HEK293T (cell line): ENCODE measurements around the gene TBATA.

Source experiments
- CTCF ChIA-PET: fragments of 350-600 bp; formaldehyde crosslinking; extraction: SDS; loops from one replicate; lab custom pipeline; 2021; ENCODE audit warnings: antibody characterized with exemption, inconsistent platforms; lab: Yijun Ruan, JAX
- POLR2A ChIA-PET: fragments of 350-600 bp; formaldehyde crosslinking; extraction: SDS; loops from one replicate; lab custom pipeline; 2020; ENCODE audit warnings: antibody characterized with exemption, inconsistent platforms; lab: Yijun Ruan, JAX
- DNase-seq: peaks from one replicate; pipeline ENCODE4 v3.0.0; 2012; ENCODE audit warnings: mixed read lengths; ENCODE audit errors: extremely low spot score
- ARNT ChIP-seq: fragments of 450-650 bp; IDR thresholded peaks from 2 replicates; pipeline ENCODE4 v1.6.1; 2017; ENCODE audit warnings: mild to moderate bottlenecking
- BHLHE40 ChIP-seq: fragments of 450-650 bp; IDR thresholded peaks from 2 replicates; pipeline ENCODE4 v1.6.1; 2016; ENCODE audit warnings: mild to moderate bottlenecking, moderate library complexity, borderline replicate concordance
- CTBP1 ChIP-seq: fragments of 450-650 bp; IDR thresholded peaks from 2 replicates; pipeline ENCODE4 v1.6.1; 2016; ENCODE audit warnings: borderline replicate concordance
- ELF4 ChIP-seq: fragments of 450-650 bp; IDR thresholded peaks from 2 replicates; pipeline ENCODE4 v1.6.1; 2017; ENCODE audit warnings: antibody characterized with exemption
- FOXA1 ChIP-seq: fragments of 450-650 bp; IDR thresholded peaks from 2 replicates; pipeline ENCODE4 v1.6.1; 2016; ENCODE audit warnings: mild to moderate bottlenecking
- FOXK2 ChIP-seq: fragments of 450-650 bp; IDR thresholded peaks from 2 replicates; pipeline ENCODE4 v1.6.1; 2016; ENCODE audit warnings: mild to moderate bottlenecking
- FOXM1 ChIP-seq: fragments of 450-650 bp; IDR thresholded peaks from 2 replicates; pipeline ENCODE4 v1.6.1; 2017; ENCODE audit warnings: mild to moderate bottlenecking, borderline replicate concordance
- HDGF ChIP-seq: fragments of 450-650 bp; IDR thresholded peaks from 2 replicates; pipeline ENCODE4 v1.6.1; 2017; ENCODE audit warnings: antibody characterized with exemption, borderline replicate concordance
- L3MBTL2 ChIP-seq: fragments of 450-650 bp; conservative IDR thresholded peaks from 2 replicates; pipeline ENCODE4 v1.6.1; 2016; ENCODE audit warnings: mild to moderate bottlenecking
- LEF1 ChIP-seq: fragments of 450-650 bp; IDR thresholded peaks from 2 replicates; pipeline ENCODE4 v1.6.1; 2017; ENCODE audit warnings: mild to moderate bottlenecking, borderline replicate concordance
- NFRKB ChIP-seq: fragments of 450-650 bp; IDR thresholded peaks from 2 replicates; pipeline ENCODE4 v1.6.1; 2016; ENCODE audit warnings: mild to moderate bottlenecking, moderate library complexity
- PKNOX1 ChIP-seq: fragments of 450-650 bp; IDR thresholded peaks from 2 replicates; pipeline ENCODE4 v1.6.1; 2016
- SP1 ChIP-seq: fragments of 450-650 bp; IDR thresholded peaks from 2 replicates; pipeline ENCODE4 v1.6.1; 2017
- SUZ12 ChIP-seq: fragments of 450-650 bp; IDR thresholded peaks from 2 replicates; pipeline ENCODE4 v1.6.1; 2016; ENCODE audit warnings: mild to moderate bottlenecking
- TARDBP ChIP-seq: fragments of 450-650 bp; IDR thresholded peaks from 2 replicates; pipeline ENCODE4 v1.6.1; 2016
- ZNF384 ChIP-seq: fragments of 450-650 bp; IDR thresholded peaks from 2 replicates; pipeline ENCODE4 v1.6.1; 2016

The TBATA gene

GRCh38 chr10:70805619-70806215 is 20.5 kb upstream of the TBATA start:
- no peak for DNase-seq
- CTCF ChIA-PET: no interaction called here
- POLR2A ChIA-PET: no interaction called here
- TF ChIP-seq SUZ12 (no peak), L3MBTL2 (0 out of 2 replicates have a peak, but pooled peaks have one; percentile 13)

- DNase-seq: no peak
- TF ChIP-seq PKNOX1: no peak
- no peak for TF ChIP-seq FOXK2
- no peak for TF ChIP-seq SP1
- TF ChIP-seq BHLHE40: no peak
- POLR2A ChIA-PET: no interaction called here
- CTCF ChIA-PET: no interaction called here
Measured at GRCh38 chr10:70804421-70804808, 19.2 kb upstream of the TBATA start.

- TF ChIP-seq FOXA1: no peak
- TF ChIP-seq FOXM1: no peak
- TF ChIP-seq L3MBTL2: no peak
- no peak for TF ChIP-seq TARDBP
- no peak for TF ChIP-seq HDGF
- no peak for TF ChIP-seq SUZ12
- no peak for TF ChIP-seq SP1
- TF ChIP-seq CTBP1: no peak
- TF ChIP-seq ZNF384: no peak
- no peak for TF ChIP-seq ARNT
- no peak for TF ChIP-seq BHLHE40
- TF ChIP-seq PKNOX1: no peak
- no peak for TF ChIP-seq ELF4
- TF ChIP-seq FOXK2: no peak
- TF ChIP-seq NFRKB: no peak
- no peak for TF ChIP-seq LEF1
- ChIA-PET POLR2A (no interaction called here), CTCF (no interaction called here)
- DNase-seq: no peak
Measured at GRCh38 chr10:70803775-70804420, 18.7 kb upstream of the TBATA start.

GRCh38 chr10:70801854-70802253 is 16.7 kb upstream of the TBATA start:
- DNase-seq: no peak
- no peak for TF ChIP-seq SUZ12
- TF ChIP-seq SP1: no peak
- TF ChIP-seq PKNOX1: no peak
- TF ChIP-seq TARDBP: no peak
- no peak for TF ChIP-seq CTBP1
- no peak for TF ChIP-seq LEF1
- no peak for TF ChIP-seq BHLHE40
- TF ChIP-seq ARNT: no peak
- TF ChIP-seq FOXK2: no peak
- TF ChIP-seq ELF4: no peak
- TF ChIP-seq HDGF: no peak
- no peak for TF ChIP-seq L3MBTL2
- ChIA-PET POLR2A (no interaction called here), CTCF (no interaction called here)

GRCh38 chr10:70799124-70799523 is 13.9 kb upstream of the TBATA start:
- TF ChIP-seq SP1 (no peak), HDGF (no peak), ARNT (no peak), ELF4 (no peak), ZNF384 (no peak), PKNOX1 (no peak), TARDBP (no peak), FOXM1 (no peak), LEF1 (no peak), NFRKB (no peak), BHLHE40 (no peak), CTBP1 (no peak), FOXA1 (no peak), L3MBTL2 (no peak), FOXK2 (no peak), SUZ12 (no peak)
- ChIA-PET CTCF (no interaction called here), POLR2A (no interaction called here)
- no peak for DNase-seq

GRCh38 chr10:70797840-70798239 is 12.7 kb upstream of the TBATA start:
- TF ChIP-seq SP1 (no peak), BHLHE40 (no peak), ARNT (no peak), CTBP1 (no peak), TARDBP (no peak), LEF1 (no peak), SUZ12 (no peak)
- no peak for DNase-seq
- CTCF ChIA-PET: no interaction called here
- POLR2A ChIA-PET: no interaction called here
